Measurements from ENCODE around the gene SLC22A13.

GRCh38 chr3:38224357-38224756 is 41.3 kb upstream of the SLC22A13 start:
- no peak for TF ChIP-seq CTCF (IDR thresholded peaks at IDR 0.05)
- TF ChIP-seq POLR2AphosphoS5 (IDR thresholded peaks at IDR 0.05; ENCODE audit: low read depth, low read length) = no peak
- TF ChIP-seq REST (IDR thresholded peaks at IDR 0.05; ENCODE audit: insufficient read depth in 1 of 2, low read depth in 2 of 2, low read length in 1 of 2) = no peak
- no peak for TF ChIP-seq SIN3A (IDR thresholded peaks at IDR 0.05; ENCODE audit: borderline replicate concordance, insufficient read depth, low read depth, low read length)
